ENCODE data around the gene GUCY1A2. TPM values are rescaled to one million over a fixed set of nuclear protein-coding genes. Genes with fewer than 3 reads are reported as not detected.
"Not testable (repeated sequence)": the region's sequence is repeated elsewhere in the genome, so short reads cannot be mapped to it uniquely, and the experiment has no call there.

The GUCY1A2 gene
- polyA plus RNA-seq, 1 donor = 5.7 TPM

- no peak for DNase-seq (ENCODE audit: low read depth)
Observed at GRCh38 chr11:106840947-106841346, 177.3 kb downstream of the GUCY1A2 start.

- DNase-seq (ENCODE audit: low read depth) = no peak
Observed at GRCh38 chr11:106840146-106840545, 178.1 kb downstream of the GUCY1A2 start.

DNA sequence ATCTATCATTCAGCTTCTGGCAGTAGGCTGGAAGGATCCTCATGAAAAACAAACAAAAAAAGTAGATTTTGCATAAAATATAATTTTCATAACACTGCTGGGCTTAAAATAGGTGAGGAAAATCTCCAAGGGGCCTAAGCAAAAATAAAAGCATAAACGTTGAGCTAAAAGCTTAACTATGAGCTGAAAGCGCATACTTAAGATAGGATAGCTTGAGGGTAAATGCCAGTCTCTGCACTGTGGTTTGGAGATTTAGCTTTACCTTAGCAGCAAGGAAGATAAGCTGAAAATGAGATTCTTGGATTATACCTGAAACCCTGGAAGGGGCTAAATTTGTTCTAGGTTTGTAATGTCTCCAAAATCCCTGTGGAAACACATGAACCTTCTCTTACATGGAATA is 183.7 kb downstream of the GUCY1A2 start:
- DNase-seq (ENCODE audit: low read depth) = no peak

DNA sequence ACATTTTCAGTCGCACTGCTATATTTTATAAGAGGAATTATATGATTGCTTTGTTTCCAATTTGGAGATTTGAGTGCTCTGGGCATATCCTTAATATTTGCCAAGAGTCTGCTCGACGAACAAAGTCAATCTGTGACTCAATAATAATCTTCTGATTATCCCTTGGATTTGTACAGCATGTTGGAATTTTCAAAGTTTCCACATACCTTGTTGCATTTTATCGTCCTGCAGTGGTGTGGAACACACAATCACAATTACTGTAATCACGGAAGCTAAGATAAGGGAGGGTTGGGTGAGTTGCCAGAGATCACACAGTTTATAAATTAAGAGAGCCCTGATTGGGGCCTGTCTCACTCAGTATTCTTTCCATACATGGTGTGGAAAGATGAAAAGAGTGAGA is 189.3 kb downstream of the GUCY1A2 start:
- no peak for DNase-seq (ENCODE audit: low read depth)

- no peak for DNase-seq (ENCODE audit: low read depth)
Observed at GRCh38 chr11:106828576-106828975, 189.7 kb downstream of the GUCY1A2 start.

DNA sequence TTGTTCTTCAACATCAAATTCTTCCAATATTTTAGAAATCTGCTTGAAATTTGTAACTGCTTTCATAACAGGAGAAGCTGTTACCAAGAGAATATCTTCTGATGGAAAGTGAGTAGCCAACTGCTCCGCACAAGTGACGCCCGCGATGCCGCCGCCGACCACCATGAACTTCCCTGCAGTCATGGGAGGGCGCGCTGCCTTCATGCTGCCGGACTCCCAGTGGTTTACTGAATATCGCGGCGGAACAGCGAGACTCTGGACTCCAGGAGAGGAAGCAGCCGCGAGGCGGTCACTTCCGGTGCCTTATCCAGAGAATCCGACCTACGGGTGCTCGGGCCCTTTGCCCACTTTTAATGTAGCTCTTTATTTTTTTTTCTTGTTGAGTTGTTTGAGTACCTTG is 190.6 kb downstream of the GUCY1A2 start:
- DNase-seq (ENCODE audit: low read depth) = no peak

- DNase-seq (ENCODE audit: low read depth) = not testable (repeated sequence)
Observed at GRCh38 chr11:106826558-106826957, 191.7 kb downstream of the GUCY1A2 start.

GRCh38 chr11:106821826-106822225 is 196.4 kb downstream of the GUCY1A2 start:
- DNase-seq (ENCODE audit: low read depth) = no peak

GRCh38 chr11:106821291-106821690 is 197.0 kb downstream of the GUCY1A2 start:
- DNase-seq (ENCODE audit: low read depth) = no peak

- DNase-seq (ENCODE audit: low read depth) = no peak
Observed at GRCh38 chr11:106818443-106818842, 199.8 kb downstream of the GUCY1A2 start.

DNA sequence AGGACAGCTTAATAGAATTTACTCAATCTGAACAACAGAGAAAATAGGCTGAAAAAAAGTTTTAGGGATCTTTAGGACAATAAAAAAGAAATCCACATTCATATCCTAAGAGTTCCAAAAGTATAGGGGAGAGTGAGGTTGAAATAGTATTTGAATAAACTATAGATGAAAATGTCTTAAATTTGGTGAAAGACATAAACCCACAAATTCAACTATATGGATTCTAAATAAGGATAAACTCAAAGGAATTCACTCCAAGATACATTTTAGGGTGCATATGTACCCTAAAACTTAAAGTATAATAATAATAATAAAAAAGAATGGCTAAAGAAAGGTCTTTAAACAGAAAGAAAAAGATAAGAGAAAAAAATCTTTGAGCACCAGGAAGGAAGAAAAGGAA is 203.1 kb downstream of the GUCY1A2 start:
- DNase-seq (ENCODE audit: low read depth) = no peak

DNA sequence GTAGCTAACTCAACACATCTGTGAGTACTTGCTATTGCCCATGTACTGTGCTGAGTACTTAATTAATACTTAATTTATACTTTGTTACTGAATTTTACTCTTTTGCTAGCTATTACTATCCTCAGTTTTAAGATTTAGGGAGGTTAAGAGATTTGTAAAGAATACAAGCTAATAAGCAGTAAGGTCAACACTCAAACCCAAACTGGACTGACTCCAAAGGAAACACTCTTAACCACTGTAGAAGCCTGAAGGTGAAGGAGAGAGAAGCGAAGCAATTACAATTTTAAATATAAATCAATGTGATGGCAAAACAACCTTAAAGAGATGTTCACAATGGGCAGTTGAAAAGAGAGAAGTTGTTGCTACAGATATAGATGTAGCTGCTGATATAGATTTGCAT is 204.5 kb downstream of the GUCY1A2 start:
- DNase-seq (ENCODE audit: low read depth) = no peak

DNA sequence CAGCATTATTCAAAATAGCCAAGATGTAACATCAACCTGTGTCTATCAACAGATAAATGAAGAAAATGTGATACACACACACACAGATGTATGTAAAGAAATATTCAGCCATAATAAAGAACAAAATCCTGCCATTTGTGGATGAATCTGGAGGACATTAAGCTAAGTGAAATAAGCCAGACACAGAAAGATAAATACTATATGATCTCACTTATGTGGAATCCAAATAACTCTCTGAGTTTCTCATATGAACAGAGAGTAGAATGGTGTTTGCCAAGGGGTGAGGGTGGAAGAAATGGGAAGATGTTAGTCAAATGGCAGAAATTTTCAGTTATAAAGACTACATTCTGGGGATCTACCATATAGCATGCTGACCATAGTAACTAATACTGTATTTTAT is 224.2 kb downstream of the GUCY1A2 start:
- no peak for DNase-seq (ENCODE audit: low read depth)

DNA sequence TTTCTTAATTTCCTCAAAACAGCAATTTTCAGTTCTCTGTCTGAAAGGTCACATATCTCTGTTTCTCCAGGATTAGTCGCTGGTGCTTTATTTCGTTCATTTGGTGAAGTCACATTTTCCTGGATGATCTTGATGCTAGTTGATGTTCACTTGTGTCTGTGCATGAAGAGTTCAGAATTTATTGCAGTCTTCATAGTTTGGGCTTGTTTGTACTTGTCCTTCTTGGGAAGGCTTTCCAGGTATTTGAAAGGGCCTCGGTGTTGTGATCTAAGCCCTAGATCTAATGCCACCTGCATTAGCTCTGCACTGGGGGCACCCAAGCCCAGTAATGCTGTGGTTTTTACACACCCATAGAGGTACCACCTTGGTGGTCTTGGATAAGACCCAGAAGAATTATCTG is 228.9 kb downstream of the GUCY1A2 start:
- no peak for DNase-seq (ENCODE audit: low read depth)

- DNase-seq (ENCODE audit: low read depth) = no peak
Observed at GRCh38 chr11:106787454-106787853, 230.8 kb downstream of the GUCY1A2 start.

GRCh38 chr11:106785913-106786650 is 232.2 kb downstream of the GUCY1A2 start:
- DNase-seq (ENCODE audit: low read depth) = no peak

DNA sequence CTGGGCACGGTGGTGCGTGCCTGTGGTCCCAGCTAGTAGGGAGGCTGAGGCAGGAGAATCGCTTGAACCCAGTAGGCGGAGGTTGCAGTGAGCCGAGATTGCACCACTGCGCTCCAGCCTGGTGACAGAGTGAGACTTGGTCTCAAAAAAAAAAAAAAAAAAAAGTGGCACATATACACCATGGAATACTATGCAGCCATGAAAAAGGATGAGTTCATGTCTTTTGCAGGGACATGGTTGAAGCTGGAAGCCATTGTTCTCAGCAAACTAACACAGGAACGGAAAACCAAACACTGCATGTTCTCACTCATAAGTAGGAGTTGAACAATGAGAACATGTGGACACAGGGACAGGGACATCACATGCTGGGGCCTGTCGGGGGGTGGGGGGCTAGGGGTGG is 241.0 kb downstream of the GUCY1A2 start:
- DNase-seq (ENCODE audit: low read depth) = not testable (repeated sequence)

DNA sequence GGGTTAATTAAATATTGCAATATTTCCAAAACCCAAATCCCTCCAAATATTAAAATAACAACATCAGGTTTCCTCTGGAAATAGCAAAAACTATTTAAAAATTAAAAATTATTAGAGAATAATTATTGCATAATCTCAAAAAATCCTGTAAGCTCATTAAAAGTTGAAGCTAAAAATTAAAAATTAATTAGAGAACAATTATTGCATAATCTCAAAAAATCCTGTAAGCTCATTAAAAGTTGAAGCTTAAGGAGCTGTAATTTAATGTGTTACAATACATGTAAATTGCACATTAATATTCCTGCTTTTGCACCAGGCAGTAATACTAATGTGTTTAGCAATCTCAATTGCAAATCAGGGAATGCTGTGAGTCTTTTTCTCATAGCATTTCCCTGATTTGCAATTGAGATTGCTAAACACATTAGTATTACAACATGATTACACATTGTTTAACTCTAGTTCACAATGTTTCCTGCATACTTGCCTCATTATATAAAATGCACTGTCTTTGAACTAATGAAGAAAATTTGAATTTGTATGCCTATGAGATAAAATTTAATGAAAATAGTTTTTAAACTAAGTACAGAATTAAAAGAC is 247.7 kb downstream of the GUCY1A2 start:
- no peak for DNase-seq (ENCODE audit: low read depth)

- no peak for DNase-seq (ENCODE audit: low read depth)
Observed at GRCh38 chr11:106765469-106766258, 252.6 kb downstream of the GUCY1A2 start.

- no peak for DNase-seq (ENCODE audit: low read depth)
Observed at GRCh38 chr11:106763501-106763900, 254.8 kb downstream of the GUCY1A2 start.

GRCh38 chr11:106761745-106762144 is 256.5 kb downstream of the GUCY1A2 start:
- no peak for DNase-seq (ENCODE audit: low read depth)

DNA sequence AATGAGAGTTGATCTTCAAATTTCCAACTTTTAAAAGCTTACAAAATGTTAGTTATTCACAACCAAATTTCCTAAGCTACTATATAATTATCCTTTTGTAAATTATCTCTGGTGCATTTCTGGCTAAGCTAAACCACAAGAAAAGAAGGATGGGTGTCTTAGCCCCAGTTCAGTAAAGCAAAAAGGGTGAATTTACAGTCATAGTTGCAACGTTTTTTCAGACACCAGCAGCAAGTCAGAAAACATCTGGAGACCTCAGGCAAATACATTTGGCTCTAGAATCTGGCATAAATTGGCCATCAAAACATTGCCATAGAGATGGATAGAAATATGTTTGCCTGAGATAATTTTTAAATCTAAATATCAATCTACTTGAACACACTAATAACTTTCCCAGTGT is 257.0 kb downstream of the GUCY1A2 start:
- no peak for DNase-seq (ENCODE audit: low read depth)

- no peak for DNase-seq (ENCODE audit: low read depth)
Observed at GRCh38 chr11:106748059-106748458, 270.2 kb downstream of the GUCY1A2 start.
